Measurements from ENCODE around the gene EPB41L3. TPM values are rescaled to one million over a fixed set of nuclear protein-coding genes. Genes with fewer than 3 reads are reported as not detected.

The EPB41L3 gene
- total RNA-seq, 1 experiment from 2014 or later = 0.34 TPM

DNA sequence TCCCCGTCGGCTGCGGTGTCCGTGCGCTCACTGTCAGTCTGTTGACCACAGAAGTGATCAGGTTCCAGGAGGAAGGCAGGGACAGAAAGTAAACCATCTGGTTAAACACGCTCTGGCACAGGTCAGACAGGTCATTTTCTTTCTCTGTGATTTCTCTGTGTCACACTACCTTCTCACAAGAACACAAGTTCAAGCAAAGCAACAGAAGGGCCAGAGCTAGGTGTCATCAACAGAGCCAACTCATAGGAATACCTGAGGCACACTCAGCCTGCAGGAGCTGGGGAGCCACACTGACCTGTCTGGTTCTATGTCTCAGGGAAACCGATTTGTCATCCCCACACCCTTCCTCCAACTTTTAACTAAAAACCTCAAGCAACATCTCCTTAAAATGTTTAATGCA, 133.2 kb downstream of the EPB41L3 start:
- no peak for ATAC-seq
- ChIA-PET RAD21 (ENCODE audit: low non-redundant PET in 1 of 2, low total read pairs in 2 of 2, uncharacterized antibody in 2 of 2, unreplicated experiment in 2 of 2) (no interaction called here), POLR2A (no interaction called here), CTCF (no interaction called here)
- H3K9me2 ChIP-seq (ENCODE audit: insufficient read depth) = no peaks in the 10 kb centered on the region
- TF ChIP-seq, protein P1, sequence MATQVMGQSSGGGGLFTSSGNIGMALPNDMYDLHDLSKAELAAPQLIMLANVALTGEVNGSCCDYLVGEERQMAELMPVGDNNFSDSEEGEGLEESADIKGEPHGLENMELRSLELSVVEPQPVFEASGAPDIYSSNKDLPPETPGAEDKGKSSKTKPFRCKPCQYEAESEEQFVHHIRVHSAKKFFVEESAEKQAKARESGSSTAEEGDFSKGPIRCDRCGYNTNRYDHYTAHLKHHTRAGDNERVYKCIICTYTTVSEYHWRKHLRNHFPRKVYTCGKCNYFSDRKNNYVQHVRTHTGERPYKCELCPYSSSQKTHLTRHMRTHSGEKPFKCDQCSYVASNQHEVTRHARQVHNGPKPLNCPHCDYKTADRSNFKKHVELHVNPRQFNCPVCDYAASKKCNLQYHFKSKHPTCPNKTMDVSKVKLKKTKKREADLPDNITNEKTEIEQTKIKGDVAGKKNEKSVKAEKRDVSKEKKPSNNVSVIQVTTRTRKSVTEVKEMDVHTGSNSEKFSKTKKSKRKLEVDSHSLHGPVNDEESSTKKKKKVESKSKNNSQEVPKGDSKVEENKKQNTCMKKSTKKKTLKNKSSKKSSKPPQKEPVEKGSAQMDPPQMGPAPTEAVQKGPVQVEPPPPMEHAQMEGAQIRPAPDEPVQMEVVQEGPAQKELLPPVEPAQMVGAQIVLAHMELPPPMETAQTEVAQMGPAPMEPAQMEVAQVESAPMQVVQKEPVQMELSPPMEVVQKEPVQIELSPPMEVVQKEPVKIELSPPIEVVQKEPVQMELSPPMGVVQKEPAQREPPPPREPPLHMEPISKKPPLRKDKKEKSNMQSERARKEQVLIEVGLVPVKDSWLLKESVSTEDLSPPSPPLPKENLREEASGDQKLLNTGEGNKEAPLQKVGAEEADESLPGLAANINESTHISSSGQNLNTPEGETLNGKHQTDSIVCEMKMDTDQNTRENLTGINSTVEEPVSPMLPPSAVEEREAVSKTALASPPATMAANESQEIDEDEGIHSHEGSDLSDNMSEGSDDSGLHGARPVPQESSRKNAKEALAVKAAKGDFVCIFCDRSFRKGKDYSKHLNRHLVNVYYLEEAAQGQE (IDR thresholded peaks at IDR 0.05; ENCODE audit: low read depth) = no peak
- no peak for TF ChIP-seq FOSL1 (IDR thresholded peaks at IDR 0.05; ENCODE audit: low read depth)
- no peaks in the 10 kb centered on the region for H3K27me3 ChIP-seq (ENCODE audit: insufficient read depth, low read length)
- no peak overlapping the region for H3K9ac ChIP-seq (ENCODE audit: low read length)
- H3K4me2 ChIP-seq (ENCODE audit: low read length) = no peak overlapping the region
- H3K4me3 ChIP-seq (replicated peaks in 1 of 2; ENCODE audit: low read depth in 1 of 2, low read length in 2 of 2) = no peak overlapping the region
- H3K4me1 ChIP-seq (ENCODE audit: control insufficient read depth in 1 of 2, insufficient read depth in 2 of 2, low read length in 2 of 2) = no peaks in the 10 kb centered on the region
- no peak for DNase-seq (ENCODE audit: low read depth, low spot score)
- no peak overlapping the region for H3K27ac ChIP-seq (ENCODE audit: low read depth, low read length)
- peaks cover 7 to 8% of the 10 kb centered on the region in 2 experiments; a peak in 2 of 4 replicates for H3K9me3 ChIP-seq (ENCODE audit: control insufficient read depth in 1 of 2, insufficient read depth in 1 of 2, low read depth in 1 of 2, low read length in 2 of 2)
- H3K36me3 ChIP-seq (ENCODE audit: control insufficient read depth in 1 of 2, insufficient read depth in 2 of 2, low read length in 2 of 2) = no peaks in the 10 kb centered on the region
- H3K79me2 ChIP-seq (ENCODE audit: insufficient read depth, low read length) = no peaks in the 10 kb centered on the region
- intact Hi-C loops (cut with micrococcal nuclease) = loop anchor here (10.0 kb wide), 1 partner anchor 464 kb away; no protein-coding TSS in a partner anchor
- H2AFZ ChIP-seq (ENCODE audit: low read depth, low read length, poor library complexity, severe bottlenecking) = no peak overlapping the region
- no TSS peak for BruUV-seq (replicated peaks)
- H4K20me1 ChIP-seq (ENCODE audit: insufficient read depth) = no peaks in the 10 kb centered on the region

- intact Hi-C loops (cut with micrococcal nuclease) = no loop called here
- no peaks in the 10 kb centered on the region for H4K20me1 ChIP-seq (ENCODE audit: insufficient read depth)
Measured at GRCh38 chr18:5398269-5398668, 145.5 kb downstream of the EPB41L3 start.

More at GRCh38 chr18:5398269-5398668, 145.5 kb downstream of the EPB41L3 start:
- Histone ChIP-seq H3K9me2 (ENCODE audit: insufficient read depth) (no peaks in the 10 kb centered on the region), H3K79me2 (ENCODE audit: insufficient read depth, low read length) (no peaks in the 10 kb centered on the region), H3K9me3 (ENCODE audit: control insufficient read depth in 1 of 2, insufficient read depth in 1 of 2, low read depth in 1 of 2, low read length in 2 of 2) (peaks cover 2 to 33% of the 10 kb centered on the region in 2 experiments; a peak in 3 of 4 replicates), H3K36me3 (ENCODE audit: control insufficient read depth in 1 of 2, insufficient read depth in 2 of 2, low read length in 2 of 2) (no peaks in the 10 kb centered on the region), H3K4me2 (ENCODE audit: low read length) (no peak overlapping the region), H3K4me1 (ENCODE audit: control insufficient read depth in 1 of 2, insufficient read depth in 2 of 2, low read length in 2 of 2) (no peaks in the 10 kb centered on the region), H2AFZ (ENCODE audit: low read depth, low read length, poor library complexity, severe bottlenecking) (no peak overlapping the region), H3K27me3 (ENCODE audit: insufficient read depth, low read length) (no peaks in the 10 kb centered on the region), H3K27ac (ENCODE audit: low read depth, low read length) (no peak overlapping the region), H3K4me3 (replicated peaks in 1 of 2; ENCODE audit: low read depth in 1 of 2, low read length in 2 of 2) (no peak overlapping the region), H3K9ac (ENCODE audit: low read length) (no peak overlapping the region)
- BruUV-seq (replicated peaks) = no TSS peak
- ChIA-PET POLR2A (no interaction called here), CTCF (no interaction called here), RAD21 (ENCODE audit: low non-redundant PET in 1 of 2, low total read pairs in 2 of 2, uncharacterized antibody in 2 of 2, unreplicated experiment in 2 of 2) (no interaction called here)
- DNase-seq (ENCODE audit: low read depth, low spot score) = no peak
- TF ChIP-seq ZFX (IDR thresholded peaks at IDR 0.05) = no peak
- TF ChIP-seq CEBPB (IDR thresholded peaks at IDR 0.05; ENCODE audit: low read depth) = no peak
- no peak for TF ChIP-seq JUND (IDR thresholded peaks at IDR 0.05)
- no peak for TF ChIP-seq POLR2AphosphoS5 (IDR thresholded peaks at IDR 0.05; ENCODE audit: low read depth, low read length)
- no peak for TF ChIP-seq FOSL1 (IDR thresholded peaks at IDR 0.05; ENCODE audit: low read depth)
- no peak for TF ChIP-seq EGR1 (IDR thresholded peaks at IDR 0.05; ENCODE audit: low read depth)
- no peak for TF ChIP-seq EZH2 (IDR thresholded peaks at IDR 0.05)
- no peak for TF ChIP-seq MAX (IDR thresholded peaks at IDR 0.05)
- no peak for TF ChIP-seq ELF1 (IDR thresholded peaks at IDR 0.05; ENCODE audit: borderline replicate concordance, low read depth)
- no peak for ATAC-seq

All from HCT116 (cell line).